Activated naive CD4-positive, alpha-beta T cell treated with anti-CD3 and anti-CD28 coated beads, Interleukin-2, amount 10 ng/mL, durations not matched to agents 7 days and 5 days (primary cell): ENCODE measurements around the gene BAD.

Source experiments
- CTCF ChIA-PET: fragments of 350-600 bp; sonication (Branson Sonifier 250); formaldehyde crosslinking; loops from one replicate; lab custom pipeline; 2021; ENCODE audit warnings: antibody characterized with exemption; lab: Charles Lee
- DNase-seq: peaks from one replicate; pipeline ENCODE4 v3.0.0-alpha.2; 2020
- H3K27ac Mint-ChIP-seq: one replicate; pipeline ENCODE4 v1.8.0; 2021; ENCODE audit warnings: mild to moderate bottlenecking, moderate library complexity, mixed read lengths
- H3K27me3 Mint-ChIP-seq: one replicate; pipeline ENCODE4 v1.8.0; 2021; ENCODE audit warnings: mild to moderate bottlenecking, mixed read lengths
- H3K36me3 Mint-ChIP-seq: one replicate; pipeline ENCODE4 v1.8.0; 2021; ENCODE audit warnings: mixed read lengths
- H3K4me1 Mint-ChIP-seq: one replicate; pipeline ENCODE4 v1.8.0; 2021; ENCODE audit warnings: mixed read lengths
- H3K4me3 Mint-ChIP-seq: one replicate; pipeline ENCODE4 v1.8.0; 2021; ENCODE audit warnings: mild to moderate bottlenecking, moderate library complexity, mixed read lengths
- H3K9me3 Mint-ChIP-seq: one replicate; pipeline ENCODE4 v1.8.0; 2021; ENCODE audit warnings: mixed read lengths

BAD gene

DNA sequence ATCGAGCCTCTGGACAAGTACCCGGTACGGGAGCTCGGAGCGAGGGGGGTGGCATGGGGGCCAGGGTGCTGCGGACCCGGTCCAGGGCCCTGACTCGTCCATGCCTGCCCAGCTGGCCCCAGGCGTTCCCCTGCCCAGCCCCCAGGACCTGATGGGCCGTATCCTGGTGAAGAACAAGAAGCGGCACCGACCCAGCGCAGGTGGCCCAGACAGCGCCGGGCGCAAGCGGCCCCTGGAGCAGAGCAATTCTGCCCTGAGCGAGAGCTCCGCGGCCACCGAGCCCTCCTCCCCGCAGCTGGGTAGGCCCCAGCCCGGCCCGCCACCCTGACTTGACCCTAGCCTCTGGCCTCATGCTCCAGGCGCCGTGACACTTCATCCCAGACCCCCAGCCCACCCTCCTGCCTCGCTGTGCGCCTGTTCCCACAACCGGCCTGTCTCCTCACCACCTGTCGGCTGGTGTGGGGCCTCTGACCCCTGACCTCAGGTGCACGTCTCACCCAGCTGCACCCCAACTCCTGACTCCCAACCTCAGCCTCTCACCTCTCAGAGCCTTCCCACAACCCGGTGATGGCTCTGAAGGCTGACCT, 25.4 kb downstream of the BAD start:
- no peaks in the 10 kb centered on the region for H3K27me3 Mint-ChIP-seq
- no peak overlapping the region for H3K27ac Mint-ChIP-seq
- peaks cover 16% of the 10 kb centered on the region for H3K36me3 Mint-ChIP-seq
- CTCF ChIA-PET, result interaction anchor here (0.7 to 1.1 kb wide), 2 partner anchors 9 to 10 kb away, joined by 3 read pairs; no protein-coding TSS in a partner anchor
- no peak overlapping the region for H3K4me3 Mint-ChIP-seq
- no peaks in the 10 kb centered on the region for H3K9me3 Mint-ChIP-seq
- no peak for DNase-seq
- peaks cover 6% of the 10 kb centered on the region for H3K4me1 Mint-ChIP-seq

DNA sequence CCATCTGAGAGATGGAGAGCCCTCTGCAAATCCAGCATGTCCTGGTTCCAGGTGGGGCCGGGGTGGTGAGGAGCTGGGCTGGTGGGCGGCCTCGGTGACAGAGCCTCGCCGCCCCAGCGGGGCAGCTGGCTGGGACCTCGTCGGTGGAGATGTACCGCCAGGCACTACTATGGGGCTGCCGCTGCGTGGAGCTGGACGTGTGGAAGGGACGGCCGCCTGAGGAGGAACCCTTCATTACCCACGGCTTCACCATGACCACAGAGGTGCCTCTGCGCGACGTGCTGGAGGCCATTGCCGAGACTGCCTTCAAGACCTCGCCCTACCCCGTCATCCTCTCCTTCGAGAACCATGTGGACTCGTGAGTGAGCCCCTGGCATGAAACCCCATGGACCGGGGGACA, 26.1 kb downstream of the BAD start:
- Mint-ChIP-seq H3K4me1 (peaks cover 13% of the 10 kb centered on the region), H3K4me3 (no peak overlapping the region), H3K36me3 (peaks cover 16% of the 10 kb centered on the region), H3K9me3 (no peaks in the 10 kb centered on the region), H3K27me3 (no peaks in the 10 kb centered on the region), H3K27ac (no peak overlapping the region)
- CTCF ChIA-PET, result interaction anchor here (0.6 to 1.1 kb wide), 4 partner anchors 8 to 44 kb away, joined by 3 read pairs; partner anchors contain the start of gene PPP1R14B
- no peak for DNase-seq

DNA sequence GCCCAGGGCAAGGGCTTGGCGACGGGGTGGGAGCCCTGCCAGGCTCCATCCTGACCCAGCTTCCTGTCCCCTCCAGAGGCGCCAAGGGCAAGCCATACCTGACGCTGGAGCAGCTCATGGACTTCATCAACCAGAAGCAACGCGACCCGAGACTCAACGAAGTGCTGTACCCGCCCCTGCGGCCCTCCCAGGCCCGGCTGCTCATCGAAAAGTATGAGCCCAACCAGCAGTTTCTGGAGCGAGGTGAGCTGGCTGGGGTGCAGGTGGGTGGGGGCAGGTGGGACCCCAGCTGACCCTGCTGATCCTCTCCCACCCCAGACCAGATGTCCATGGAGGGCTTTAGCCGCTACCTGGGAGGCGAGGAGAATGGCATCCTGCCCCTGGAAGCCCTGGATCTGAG, 28.2 kb downstream of the BAD start:
- Mint-ChIP-seq H3K36me3 (peaks cover 10% of the 10 kb centered on the region), H3K27ac (no peak overlapping the region), H3K4me1 (peaks cover 24% of the 10 kb centered on the region), H3K9me3 (no peaks in the 10 kb centered on the region), H3K27me3 (peaks cover 8% of the 10 kb centered on the region), H3K4me3 (no peak overlapping the region)
- CTCF ChIA-PET, result interaction anchor here (1.0 to 1.2 kb wide), 2 partner anchors 11 to 48 kb away, joined by 4 read pairs; no protein-coding TSS in a partner anchor
- no peak for DNase-seq

DNA sequence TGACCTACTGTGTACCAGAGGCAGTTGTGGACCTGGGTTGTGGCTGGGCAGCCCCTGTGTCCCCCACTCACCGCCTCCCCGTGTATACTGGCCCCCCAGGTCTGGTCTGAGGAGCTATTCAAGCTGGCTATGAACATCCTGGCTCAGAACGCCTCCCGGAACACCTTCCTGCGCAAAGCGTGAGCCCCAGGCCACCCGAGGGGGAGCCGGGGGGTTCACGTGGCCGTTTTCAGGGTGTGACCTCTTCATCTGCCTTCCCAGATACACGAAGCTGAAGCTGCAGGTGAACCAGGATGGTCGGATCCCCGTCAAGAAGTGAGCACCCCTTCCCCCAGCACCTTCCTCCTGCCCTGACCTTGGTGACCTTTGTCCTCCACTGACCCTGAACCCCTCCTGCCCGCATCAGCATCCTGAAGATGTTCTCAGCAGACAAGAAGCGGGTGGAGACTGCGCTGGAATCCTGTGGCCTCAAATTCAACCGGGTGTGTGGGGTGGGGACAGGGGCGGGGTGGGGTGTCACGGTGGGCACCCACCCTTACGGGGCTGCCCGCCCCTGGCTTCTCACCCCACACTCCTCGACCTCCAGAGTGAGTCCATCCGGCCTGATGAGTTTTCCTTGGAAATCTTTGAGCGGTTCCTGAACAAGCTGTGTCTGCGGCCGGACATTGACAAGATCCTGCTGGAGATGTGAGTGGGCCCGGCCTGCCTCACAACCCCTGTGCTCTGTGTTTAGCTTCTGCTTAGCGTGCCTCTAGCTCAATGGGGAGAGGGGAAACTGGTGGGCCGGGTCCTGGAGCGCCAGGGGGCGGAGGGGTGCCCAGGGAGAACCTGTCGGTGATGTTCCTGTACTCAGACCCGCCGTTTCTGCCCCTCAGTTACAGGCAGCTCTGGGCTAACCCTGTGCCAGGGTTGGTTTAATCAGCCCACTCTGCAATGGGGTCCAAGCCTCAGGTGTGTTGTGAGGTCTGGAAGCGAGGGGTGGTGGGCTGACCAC, 29.0 kb downstream of the BAD start:
- no peak overlapping the region for H3K27ac Mint-ChIP-seq
- no peak for DNase-seq
- peaks cover 29% of the 10 kb centered on the region for H3K4me1 Mint-ChIP-seq
- no peak overlapping the region for H3K4me3 Mint-ChIP-seq
- peaks cover 10% of the 10 kb centered on the region for H3K36me3 Mint-ChIP-seq
- CTCF ChIA-PET, result interaction anchor here (1.0 to 1.2 kb wide), 2 partner anchors 10 to 49 kb away, joined by 4 read pairs; no protein-coding TSS in a partner anchor
- peaks cover 15% of the 10 kb centered on the region for H3K27me3 Mint-ChIP-seq
- no peaks in the 10 kb centered on the region for H3K9me3 Mint-ChIP-seq

DNA sequence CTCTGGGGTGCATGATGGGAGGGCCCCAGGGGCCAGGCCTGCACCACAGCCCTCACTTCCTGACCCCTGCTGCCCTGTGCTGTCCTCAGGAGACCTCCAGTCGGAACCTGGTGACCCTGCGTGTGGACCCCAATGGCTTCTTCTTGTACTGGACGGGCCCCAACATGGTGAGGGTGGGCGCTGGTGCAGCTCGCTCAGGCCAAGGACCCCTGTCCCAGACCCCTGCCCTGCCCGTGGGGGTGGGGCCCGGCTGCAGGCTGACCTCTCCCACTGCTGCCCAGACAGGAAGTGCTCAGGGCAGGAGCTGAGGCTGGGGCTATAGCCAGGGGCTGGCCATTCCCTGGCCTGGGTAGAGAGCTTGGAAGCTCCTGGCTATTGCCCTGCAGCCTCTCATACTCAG, 30.1 kb downstream of the BAD start:
- peaks cover 18% of the 10 kb centered on the region for H3K27me3 Mint-ChIP-seq
- no peak overlapping the region for H3K27ac Mint-ChIP-seq
- CTCF ChIA-PET, result no interaction called here
- no peak for DNase-seq
- peaks cover 6% of the 10 kb centered on the region for H3K36me3 Mint-ChIP-seq
- peaks cover 27% of the 10 kb centered on the region for H3K4me1 Mint-ChIP-seq
- H3K9me3 Mint-ChIP-seq, result no peaks in the 10 kb centered on the region
- H3K4me3 Mint-ChIP-seq, result no peak overlapping the region

DNA sequence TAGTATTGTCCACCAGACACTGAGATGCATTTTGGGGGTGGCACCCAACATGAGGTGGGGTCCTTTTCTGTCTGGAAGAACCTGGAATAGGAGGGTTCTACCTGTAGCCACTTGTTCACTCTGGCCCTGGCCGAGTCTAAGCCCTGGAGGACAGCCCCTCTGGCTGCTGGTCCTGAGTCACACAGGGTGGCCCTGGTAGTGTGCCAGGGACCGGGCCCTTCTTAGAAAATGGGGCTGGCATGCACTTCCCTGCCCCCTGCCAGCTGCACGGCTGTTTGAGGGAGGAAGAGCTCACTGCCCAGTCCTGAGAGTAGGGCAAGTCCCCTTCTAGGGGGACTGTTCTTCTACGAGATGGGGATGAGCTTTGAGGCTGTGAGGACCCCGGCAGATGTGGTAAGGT, 31.0 kb downstream of the BAD start:
- no peak for DNase-seq
- peaks cover 18% of the 10 kb centered on the region for H3K27me3 Mint-ChIP-seq
- H3K27ac Mint-ChIP-seq, result no peak overlapping the region
- peaks cover 4% of the 10 kb centered on the region for H3K36me3 Mint-ChIP-seq
- no peaks in the 10 kb centered on the region for H3K9me3 Mint-ChIP-seq
- CTCF ChIA-PET, result no interaction called here
- peaks cover 26% of the 10 kb centered on the region for H3K4me1 Mint-ChIP-seq
- peak overlapping the region; percentile 85 for H3K4me3 Mint-ChIP-seq

DNA sequence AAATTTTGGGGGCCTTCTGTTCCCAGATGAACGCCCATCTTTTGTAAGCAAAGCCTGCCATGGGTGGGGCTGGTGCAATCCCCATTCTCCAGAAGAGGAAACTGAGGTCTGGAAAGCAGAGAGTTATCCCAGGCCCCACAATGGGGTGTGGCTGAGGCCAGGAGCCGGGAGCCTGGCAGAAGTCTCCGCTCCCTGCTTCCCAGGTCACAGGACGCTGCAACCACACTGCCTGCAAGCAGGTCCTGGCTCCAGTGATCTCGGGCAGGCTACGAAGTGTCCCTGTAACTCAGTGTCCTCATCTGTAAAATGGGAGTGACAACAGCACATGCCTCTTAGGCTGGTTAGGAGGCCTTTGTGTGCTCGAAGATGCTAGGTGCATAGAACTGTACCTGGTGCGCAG, 31.4 kb downstream of the BAD start:
- H3K4me3 Mint-ChIP-seq, result peak overlapping the region; percentile 85
- peaks cover 4% of the 10 kb centered on the region for H3K36me3 Mint-ChIP-seq
- no peak overlapping the region for H3K27ac Mint-ChIP-seq
- CTCF ChIA-PET, result interaction anchor here (3.5 kb wide), 1 partner anchor 47 kb away, joined by 31 read pairs; the partner anchor contains the start of gene FERMT3
- no peak for DNase-seq
- H3K4me1 Mint-ChIP-seq, result peaks cover 27% of the 10 kb centered on the region
- peaks cover 18% of the 10 kb centered on the region for H3K27me3 Mint-ChIP-seq
- H3K9me3 Mint-ChIP-seq, result no peaks in the 10 kb centered on the region

DNA sequence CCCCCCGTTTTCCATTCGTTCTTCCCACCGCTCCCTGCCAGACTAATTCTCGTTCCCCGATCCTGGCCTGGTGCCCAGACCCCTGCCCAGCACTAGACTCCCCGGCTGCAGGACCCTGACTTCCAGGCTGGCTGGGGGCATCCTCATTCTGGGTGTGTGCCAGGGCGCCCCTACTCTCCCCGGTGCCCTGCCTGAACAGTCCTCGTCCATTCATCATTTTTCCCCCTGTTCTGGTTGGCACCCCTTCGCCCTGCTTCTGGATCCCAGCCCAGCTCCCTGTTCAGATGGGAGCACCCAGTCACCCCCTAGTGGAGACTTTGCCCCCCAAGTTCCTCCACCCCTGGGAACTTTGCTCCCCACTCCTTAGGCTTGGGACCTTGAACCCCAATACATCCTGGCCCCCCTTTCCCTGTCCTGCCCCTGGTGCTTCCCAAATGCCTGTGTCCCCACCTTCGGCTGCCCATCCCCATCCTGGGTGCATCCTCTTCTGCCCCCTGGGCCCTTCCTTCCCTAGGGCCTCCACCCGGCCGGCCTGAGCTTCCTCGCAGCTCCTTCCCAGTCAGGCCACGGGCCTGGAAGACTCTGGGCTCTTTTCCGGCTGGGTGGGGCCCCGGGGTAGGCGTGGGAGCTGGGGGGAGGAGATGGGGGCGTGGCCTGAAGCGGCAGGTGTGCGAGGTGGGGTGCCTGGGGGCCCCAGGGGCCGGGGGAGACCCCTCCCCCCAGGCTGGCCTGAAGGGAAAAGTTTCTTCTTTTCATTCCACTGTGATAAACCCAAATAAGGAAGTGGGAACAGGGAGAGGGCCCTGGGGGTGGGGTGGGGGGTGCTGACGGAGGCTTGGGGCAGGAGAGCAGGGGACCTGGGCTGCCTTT, 32.2 kb downstream of the BAD start:
- no peaks in the 10 kb centered on the region for H3K9me3 Mint-ChIP-seq
- H3K27me3 Mint-ChIP-seq, result peaks cover 18% of the 10 kb centered on the region
- peak; percentile 60 for DNase-seq
- CTCF ChIA-PET, result interaction anchor here (0.9 to 3.5 kb wide), 7 partner anchors 11 to 79 kb away, joined by 3 to 31 read pairs (median 8); partner anchors contain the start of genes FERMT3 and FKBP2
- peaks cover 31% of the 10 kb centered on the region for H3K4me1 Mint-ChIP-seq
- H3K27ac Mint-ChIP-seq, result no peak overlapping the region
- peak overlapping the region; percentile 85 for H3K4me3 Mint-ChIP-seq
- peaks cover 2% of the 10 kb centered on the region for H3K36me3 Mint-ChIP-seq

DNA sequence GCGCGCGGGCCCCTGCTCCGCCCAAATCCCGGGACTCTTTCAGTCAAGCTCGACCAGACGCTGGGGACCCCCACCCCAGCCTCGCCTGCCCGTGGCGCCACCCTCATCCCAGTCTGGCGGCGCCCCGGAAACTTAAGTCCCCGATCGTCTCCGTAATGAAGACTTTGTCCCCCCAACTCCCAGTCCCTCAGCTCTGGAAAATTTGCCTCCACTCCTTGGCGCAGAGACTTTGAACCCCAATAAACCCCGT, 32.8 kb downstream of the BAD start:
- DNase-seq, result no peak
- peaks cover 35% of the 10 kb centered on the region for H3K4me1 Mint-ChIP-seq
- H3K27me3 Mint-ChIP-seq, result peaks cover 18% of the 10 kb centered on the region
- H3K9me3 Mint-ChIP-seq, result no peaks in the 10 kb centered on the region
- H3K4me3 Mint-ChIP-seq, result peak overlapping the region; percentile 85
- CTCF ChIA-PET, result interaction anchor here (1.1 to 3.5 kb wide), 6 partner anchors 11 to 80 kb away, joined by 3 to 31 read pairs (median 10); partner anchors contain the start of genes FERMT3 and FKBP2
- H3K27ac Mint-ChIP-seq, result no peak overlapping the region
- peaks cover 2% of the 10 kb centered on the region for H3K36me3 Mint-ChIP-seq

DNA sequence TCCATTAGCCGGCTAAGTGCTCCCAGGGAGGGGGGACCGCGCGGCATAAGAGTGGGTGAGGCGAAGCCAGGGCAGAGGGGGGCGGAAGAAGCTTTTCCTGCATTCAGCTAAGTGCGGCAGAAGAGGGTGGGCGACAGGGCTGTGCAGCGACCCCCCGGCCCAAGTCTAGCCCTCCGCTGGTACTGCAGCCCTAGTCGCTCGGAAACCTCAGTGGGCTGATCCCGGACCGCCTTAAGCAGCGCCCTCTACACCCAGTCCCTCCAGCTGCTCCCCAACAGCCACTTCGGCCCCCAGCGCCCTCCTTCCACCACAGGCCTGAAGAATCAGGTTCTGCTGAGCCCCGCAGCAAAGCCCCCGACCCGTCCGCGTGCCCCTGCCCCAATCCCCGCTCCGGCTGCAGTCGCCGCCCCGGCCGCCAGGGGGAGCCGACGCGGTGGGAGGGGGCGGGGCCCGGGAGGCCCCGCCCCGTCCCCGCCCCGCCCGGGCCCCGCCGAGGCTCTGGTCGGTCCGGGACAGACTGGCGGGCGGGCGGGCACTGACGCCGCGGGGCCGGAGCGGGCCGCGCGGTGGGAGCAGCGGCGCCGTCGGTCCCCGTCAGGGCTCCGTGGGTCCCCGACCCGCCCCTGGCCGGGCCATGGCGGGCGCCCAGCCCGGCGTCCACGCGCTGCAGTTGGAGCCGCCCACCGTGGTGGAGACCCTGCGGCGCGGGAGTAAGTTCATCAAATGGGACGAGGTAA, 33.3 kb downstream of the BAD start, which contains the start of gene PLCB3:
Gene PLCB3 (plus strand): TSS at position 515 of the 737 bp plus-strand sequence. CDS start 120 bp downstream, at position 635.
- peak; percentile 69 for DNase-seq
- Mint-ChIP-seq H3K9me3 (no peaks in the 10 kb centered on the region), H3K4me3 (peak within 1 kb of the TSS; percentile 85), H3K36me3 (peaks cover 2% of the 10 kb centered on the region), H3K27me3 (peaks cover 18% of the 10 kb centered on the region), H3K27ac (peak within 1 kb of the TSS; percentile 60), H3K4me1 (peaks cover 35% of the 10 kb centered on the region)
- CTCF ChIA-PET, result interaction anchor here (1.1 to 4.3 kb wide), 8 partner anchors 10 to 80 kb away, joined by 3 to 31 read pairs (median 12); partner anchors contain the start of genes ESRRA, FERMT3 and FKBP2

DNA sequence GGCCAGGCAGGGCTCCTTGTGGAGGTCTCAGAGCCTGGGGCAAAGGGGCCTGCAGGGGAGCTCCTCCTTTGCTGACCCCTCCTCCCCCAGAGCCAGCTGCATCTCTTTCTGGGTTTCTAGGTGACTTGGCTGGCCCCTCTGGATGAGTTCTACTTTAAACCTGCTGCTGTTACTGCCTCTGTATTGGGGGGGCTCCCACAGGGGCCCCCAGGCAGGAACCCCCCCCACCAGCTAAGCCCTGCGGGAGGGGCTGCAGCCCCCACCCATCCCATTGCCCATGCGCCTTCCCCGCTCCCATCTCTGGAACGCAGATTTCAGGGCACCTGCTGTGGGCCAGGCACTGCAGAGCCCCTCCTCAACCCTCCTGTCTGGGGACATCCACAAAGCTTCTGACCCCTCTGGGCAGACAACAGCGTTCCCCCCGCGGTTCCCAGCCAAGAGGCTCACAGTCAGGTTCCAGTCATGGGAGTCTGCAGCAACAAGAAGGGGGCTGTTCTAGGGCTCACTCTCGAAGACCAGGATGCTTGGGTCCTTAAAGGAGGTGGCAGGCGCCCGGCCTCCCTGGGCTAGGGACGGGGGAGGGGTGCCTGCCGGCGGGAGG, 34.0 kb downstream of the BAD start:
- H3K27me3 Mint-ChIP-seq, result peaks cover 18% of the 10 kb centered on the region
- peak overlapping the region; percentile 79 for H3K4me3 Mint-ChIP-seq
- CTCF ChIA-PET, result interaction anchor here (0.9 to 4.3 kb wide), 11 partner anchors 8 to 494 kb away, joined by 3 to 31 read pairs (median 4); partner anchors contain the start of genes CCDC88B, ESRRA, FERMT3 and FKBP2
- no peaks in the 10 kb centered on the region for H3K36me3 Mint-ChIP-seq
- peaks cover 39% of the 10 kb centered on the region for H3K4me1 Mint-ChIP-seq
- no peaks in the 10 kb centered on the region for H3K9me3 Mint-ChIP-seq
- DNase-seq, result no peak
- no peak overlapping the region for H3K27ac Mint-ChIP-seq

DNA sequence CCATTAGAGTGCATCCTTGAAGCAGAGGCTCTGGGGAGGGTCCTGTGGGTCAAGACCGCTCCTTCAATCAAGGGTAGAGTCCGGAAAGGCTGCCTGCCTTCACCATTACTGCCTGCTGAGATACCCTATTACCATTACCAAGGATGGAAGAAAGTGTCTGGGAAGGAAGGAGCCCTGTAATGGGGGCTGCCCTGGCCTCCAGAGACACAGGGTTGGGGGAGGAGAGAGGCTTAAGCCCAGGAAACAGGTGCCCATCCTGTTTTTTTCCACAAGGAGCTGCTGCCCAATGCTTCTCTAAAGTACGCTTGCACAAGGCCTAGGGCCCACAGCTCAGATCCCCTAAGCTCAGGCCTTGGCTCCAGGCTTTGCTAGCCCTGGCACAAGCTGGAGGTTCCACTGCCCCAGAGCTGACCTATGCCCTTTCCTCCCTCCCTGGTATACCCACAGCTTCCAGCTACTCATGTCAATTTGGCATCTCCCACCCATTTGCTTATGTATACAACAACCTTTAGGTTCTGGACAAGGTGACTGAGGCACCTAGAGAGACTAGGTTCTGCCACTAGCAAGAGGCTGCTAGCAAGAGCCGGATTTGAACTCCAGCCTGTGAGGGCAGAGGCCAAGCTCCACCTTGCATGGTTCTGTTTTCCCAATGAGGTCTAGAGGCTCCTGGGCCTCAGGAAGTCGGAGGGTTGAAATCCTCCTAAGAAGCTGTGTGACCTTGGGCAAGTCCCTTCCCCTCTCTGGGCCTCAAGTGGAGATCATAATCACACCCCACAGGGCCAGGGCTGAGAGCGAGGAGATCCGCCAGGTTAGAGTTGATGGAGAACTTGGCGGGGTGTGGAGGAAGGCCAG, 34.7 kb downstream of the BAD start:
- peaks cover 18% of the 10 kb centered on the region for H3K27me3 Mint-ChIP-seq
- peaks cover 45% of the 10 kb centered on the region for H3K4me1 Mint-ChIP-seq
- CTCF ChIA-PET, result interaction anchor here (0.9 to 4.3 kb wide), 10 partner anchors 9 to 495 kb away, joined by 3 to 31 read pairs (median 4); partner anchors contain the start of genes CCDC88B, ESRRA, FERMT3 and FKBP2
- peak overlapping the region; percentile 4 for H3K4me3 Mint-ChIP-seq
- H3K36me3 Mint-ChIP-seq, result no peaks in the 10 kb centered on the region
- no peaks in the 10 kb centered on the region for H3K9me3 Mint-ChIP-seq
- no peak overlapping the region for H3K27ac Mint-ChIP-seq
- DNase-seq, result no peak
